H1 (cell line): ENCODE measurements around the gene WBP1L. TPM values are rescaled to one million over a fixed set of nuclear protein-coding genes. Genes with fewer than 3 reads are reported as not detected.

Experiments used
- CTCF ChIA-PET: fragments of 300-600 bp; sonication (Branson Sonifier 250); formaldehyde crosslinking; loops from one replicate; lab custom pipeline; 2021; ENCODE audit not compliant: partially characterized antibody; lab: Charles Lee
- POLR2A ChIA-PET: fragments of 300-600 bp; sonication (Branson Sonifier 250); formaldehyde crosslinking; loops from one replicate; lab custom pipeline; 2021; ENCODE audit warnings: inconsistent platforms; ENCODE audit not compliant: partially characterized antibody; lab: Charles Lee
- DNase-seq, 2 experiments: peaks; one replicate each; pipeline versions ENCODE4 v3.0.0 to v3.0.0-alpha.2; 2010 to 2022; ENCODE audit warnings: low spot score in 2 of 2, low read depth in 1 of 2, mixed read lengths in 1 of 2
- FAIRE-seq: peaks from 2 replicates; lab custom pipeline; 2011; peaks lifted over from hg19 to GRCh38; lab: Jason Lieb, UNC
- H2AFZ ChIP-seq: 2 replicates; pipeline ENCODE4 v1.8.1; 2012; ENCODE audit warnings: low read length, inconsistent platforms
- H2AK5ac ChIP-seq: 2 replicates; pipeline ENCODE4 v1.6.1; 2013; ENCODE audit warnings: low read depth, low read length
- H2BK120ac ChIP-seq: replicated peaks from 2 replicates; pipeline ENCODE3; 2013; ENCODE audit warnings: low read depth, low read length, inconsistent platforms
- H2BK12ac ChIP-seq: 2 replicates; pipeline ENCODE4 v1.6.1; 2013; ENCODE audit warnings: low read depth, low read length
- H2BK15ac ChIP-seq: 2 replicates; pipeline ENCODE4 v1.6.1; 2013; ENCODE audit warnings: low read length
- H2BK20ac ChIP-seq: 2 replicates; pipeline ENCODE4 v1.6.1; 2013; ENCODE audit warnings: low read length
- H2BK5ac ChIP-seq: 2 replicates; pipeline ENCODE4 v1.6.1; 2013; ENCODE audit warnings: low read depth, low read length
- H3K14ac ChIP-seq: 2 replicates; pipeline ENCODE4 v1.6.1; 2013; ENCODE audit warnings: inconsistent platforms; ENCODE audit not compliant: insufficient read length
- H3K18ac ChIP-seq: 2 replicates; pipeline ENCODE4 v1.6.1; 2013; ENCODE audit warnings: low read length; ENCODE audit errors: extremely low read depth
- H3K23ac ChIP-seq: 2 replicates; pipeline ENCODE4 v1.6.1; 2013; ENCODE audit warnings: inconsistent platforms; ENCODE audit not compliant: insufficient read length
- H3K23me2 ChIP-seq: 2 replicates; pipeline ENCODE4 v1.6.1; 2013; ENCODE audit warnings: low read depth, low read length
- H3K27ac ChIP-seq: 2 replicates; pipeline ENCODE4 v1.6.1; 2011; ENCODE audit warnings: low read depth, low read length, inconsistent platforms
- H3K27me3 ChIP-seq, 4 experiments: replicated peaks in 1 of 4; 1 replicate in 1 of 4; 2 replicates in 3 of 4; pipeline versions ENCODE4 v1.6.1 to v1.8.1; 2011 to 2013; ENCODE audit warnings: low read length in 3 of 4, mild to moderate bottlenecking in 3 of 4, inconsistent platforms in 2 of 4, mixed read lengths in 2 of 4, moderate library complexity in 1 of 4; ENCODE audit not compliant: control insufficient read depth in 3 of 4, insufficient read depth in 3 of 4; ENCODE audit errors: extremely low read depth in 1 of 4
- H3K36me3 ChIP-seq, 4 experiments: 2 replicates each; pipeline versions ENCODE4 v1.6.1 to v1.8.1; 2011 to 2013; ENCODE audit warnings: mild to moderate bottlenecking in 4 of 4, low read length in 3 of 4, moderate library complexity in 2 of 4, control low read depth in 1 of 4, inconsistent platforms in 1 of 4; ENCODE audit not compliant: insufficient read depth in 4 of 4, control insufficient read depth in 2 of 4
- H3K4ac ChIP-seq: replicated peaks from 2 replicates; pipeline ENCODE3; 2013; ENCODE audit warnings: low read length, low read depth, mixed read lengths, inconsistent platforms; ENCODE audit not compliant: insufficient read length
- H3K4me1 ChIP-seq, 4 experiments: replicated peaks in 1 of 4; 1 replicate in 1 of 4; 2 replicates in 3 of 4; pipeline versions ENCODE4 v1.6.1 to v1.8.1; 2011 to 2013; ENCODE audit warnings: low read length in 3 of 4, inconsistent platforms in 2 of 4, mixed read lengths in 1 of 4; ENCODE audit not compliant: insufficient read depth in 4 of 4, control insufficient read depth in 3 of 4
- H3K4me2 ChIP-seq, 2 experiments: 2 replicates each; pipeline versions ENCODE4 v1.6.1 to v1.8.1; 2011 to 2013; ENCODE audit warnings: low read depth in 2 of 2, low read length in 2 of 2, control low read depth in 1 of 2, inconsistent platforms in 1 of 2, mild to moderate bottlenecking in 1 of 2; ENCODE audit not compliant: insufficient read depth in 1 of 2
- H3K4me3 ChIP-seq, 4 experiments: fragments of 200-600, 300-600 bp in 1 of 4; sonication (generic), shearing (Covaris generic), sonication (Bioruptor Twin) in 1 of 4; 2 replicates each; pipeline versions ENCODE4 v1.5.1 to v1.8.1; 2011 to 2016; ENCODE audit warnings: low read length in 4 of 4, low read depth in 3 of 4, control low read depth in 2 of 4, inconsistent platforms in 2 of 4, mild to moderate bottlenecking in 2 of 4, mixed read lengths in 1 of 4, moderate library complexity in 1 of 4; ENCODE audit not compliant: insufficient read depth in 2 of 4; ENCODE audit errors: extremely low read depth in 1 of 4
- H3K56ac ChIP-seq: replicated peaks from 2 replicates; pipeline ENCODE3; 2013; ENCODE audit warnings: low read depth, mild to moderate bottlenecking, mixed read lengths, low read length, inconsistent platforms; ENCODE audit not compliant: insufficient read length
- H3K79me1 ChIP-seq: 2 replicates; pipeline ENCODE4 v1.6.1; 2013; ENCODE audit warnings: low read depth, low read length, control low read depth
- H3K79me2 ChIP-seq, 2 experiments: 2 replicates each; pipeline versions ENCODE4 v1.6.1 to v1.8.1; 2012 to 2013; ENCODE audit warnings: low read length in 2 of 2, mild to moderate bottlenecking in 2 of 2, inconsistent platforms in 1 of 2; ENCODE audit not compliant: insufficient read depth in 2 of 2, control insufficient read depth in 1 of 2
- H3K9ac ChIP-seq, 4 experiments: replicated peaks in 1 of 4; 1 replicate in 1 of 4; 2 replicates in 3 of 4; pipeline versions ENCODE4 v1.6.1 to v1.8.1; 2011 to 2013; ENCODE audit warnings: low read depth in 3 of 4, low read length in 3 of 4, control low read depth in 2 of 4, mild to moderate bottlenecking in 2 of 4, moderate library complexity in 2 of 4, inconsistent platforms in 1 of 4; ENCODE audit errors: extremely low read depth in 1 of 4
- H3K9me3 ChIP-seq, 2 experiments: 2 replicates each; pipeline versions ENCODE4 v1.6.1 to v1.8.1; 2012 to 2013; ENCODE audit warnings: mild to moderate bottlenecking in 2 of 2, moderate library complexity in 2 of 2, control low read depth in 1 of 2, inconsistent platforms in 1 of 2, low read depth in 1 of 2, low read length in 1 of 2, mixed read lengths in 1 of 2; ENCODE audit not compliant: insufficient read depth in 2 of 2
- H4K20me1 ChIP-seq, 2 experiments: replicated peaks in 1 of 2; 2 replicates each; pipeline versions ENCODE3 to v1.8.1; 2011 to 2013; ENCODE audit warnings: inconsistent platforms in 2 of 2, low read length in 2 of 2, mild to moderate bottlenecking in 1 of 2; ENCODE audit not compliant: insufficient read depth in 2 of 2, control insufficient read depth in 1 of 2
- H4K5ac ChIP-seq: 2 replicates; pipeline ENCODE4 v1.6.1; 2013; ENCODE audit warnings: low read length, low read depth, mixed read lengths, inconsistent platforms; ENCODE audit not compliant: insufficient read length
- H4K8ac ChIP-seq: 2 replicates; pipeline ENCODE4 v1.8.0; 2013; ENCODE audit warnings: mild to moderate bottlenecking, moderate library complexity, low read length, inconsistent platforms; ENCODE audit not compliant: insufficient read depth; ENCODE audit errors: extremely low read depth
- H4K91ac ChIP-seq: replicated peaks from 2 replicates; pipeline ENCODE3; 2013; ENCODE audit warnings: low read length, mixed read lengths, inconsistent platforms; ENCODE audit not compliant: insufficient read length
- EP300 ChIP-seq, 2 experiments: IDR thresholded peaks; 1 replicate in 1 of 2; 2 replicates in 1 of 2; pipeline ENCODE4 v1.6.1; 2011 to 2012; ENCODE audit warnings: low read depth in 2 of 2, low read length in 2 of 2, mild to moderate bottlenecking in 2 of 2, borderline replicate concordance in 1 of 2, inconsistent platforms in 1 of 2, moderate library complexity in 1 of 2
- NANOG ChIP-seq: IDR thresholded peaks from 2 replicates; pipeline ENCODE4 v1.6.1; 2011; ENCODE audit warnings: low read length, low read depth, mild to moderate bottlenecking, inconsistent platforms; ENCODE audit not compliant: insufficient read depth, poor library complexity, severe bottlenecking
- WGBS, 2 experiments: shearing (Covaris generic) in 1 of 2; methylation state at CpG; one replicate each; pipeline versions ENCODE4 v1.1.6 to v1.1.7; 2013 to 2015; ENCODE audit warnings: low lambda C conversion rate in 2 of 2, mixed read lengths in 2 of 2, inconsistent platforms in 1 of 2, low coverage in 1 of 2, missing lambda C conversion rate in 1 of 2; ENCODE audit not compliant: insufficient replicate concordance in 2 of 2, insufficient coverage in 1 of 2, insufficient read length in 1 of 2; ENCODE audit errors: extremely low coverage in 1 of 2, missing lambda C conversion rate in 1 of 2; 5-methylcytosine and 5-hydroxymethylcytosine counted together
- polyA plus RNA-seq, 7 experiments: library from polyadenylated mRNA; depleted of rRNA in 3 of 7; stranded (reverse) in 5 of 7; unstranded in 2 of 7; fragments of >200 nt in 5 of 7; fragments of 200-250 nt in 2 of 7; gene quantifications; 1 replicate in 5 of 7; 2 replicates in 1 of 7; 4 replicates in 1 of 7; pipeline versions ENCODE4 v1.2.1 to v1.2.3, GENCODE V29; 2011 to 2013; ENCODE audit warnings: missing spikeins in 2 of 7, mixed read lengths in 2 of 7
- total RNA-seq: library from RNA; stranded (reverse); fragmentation: NEBNext Ultra II Directional; extraction: Animal tissue kit (Norgen Biotek cat#: 25700); gene quantifications from 2 replicates; pipeline ENCODE4 v1.2.1, GENCODE V29; 2021

The WBP1L gene
- total and polyA plus RNA-seq, 2 of the 8 experiments (the other 6 are each of a cell fraction or from before 2014, with no cell fraction given): 26.6 to 29.9 TPM

- H3K18ac ChIP-seq: no peak overlapping the region
- no peak overlapping the region for H3K27ac ChIP-seq
- CTCF ChIA-PET: no interaction called here
- no peak overlapping the region for H3K9ac ChIP-seq
- no peaks in the 10 kb centered on the region for H3K4me1 ChIP-seq
- H4K5ac ChIP-seq: no peak overlapping the region
- no peaks in the 10 kb centered on the region for H3K27me3 ChIP-seq
- H3K36me3 ChIP-seq: 0 out of 8 replicates have a peak, but pooled peaks cover 0 to 4% (median 0%) of the 10 kb centered on the region in 4 experiments
- no peak overlapping the region for H2AK5ac ChIP-seq
- H3K4me2 ChIP-seq: no peak overlapping the region
- H3K79me1 ChIP-seq: peaks cover under 1% of the 10 kb centered on the region; the same call in 1 of the 2 replicates
- H4K20me1 ChIP-seq: peaks cover 0 to 4% of the 10 kb centered on the region in 2 experiments
- H3K23ac ChIP-seq: no peak overlapping the region
- H2BK12ac ChIP-seq: no peak overlapping the region
- no peak overlapping the region for H2BK5ac ChIP-seq
- no peak for TF ChIP-seq EP300 (IDR thresholded peaks at IDR 0.05; ENCODE audit: borderline replicate concordance in 1 of 2, low read depth in 2 of 2, low read length in 2 of 2)
- no peak for TF ChIP-seq NANOG
- no peak overlapping the region for H3K4ac ChIP-seq
- no peaks in the 10 kb centered on the region for H3K9me3 ChIP-seq
- H3K4me3 ChIP-seq: no peak overlapping the region
- no peak for DNase-seq
- no peak overlapping the region for H2BK20ac ChIP-seq
- no peak overlapping the region for H4K8ac ChIP-seq
- H2BK15ac ChIP-seq: no peak overlapping the region
- no peak overlapping the region for H3K14ac ChIP-seq
- no peak overlapping the region for H2BK120ac ChIP-seq
- 96% methylated on average over 6 of the region's 6 CpGs; no CpG with 5 or more reads in 1 of the 2 experiments for WGBS, 2 experiments
- H3K56ac ChIP-seq: no peak overlapping the region
- H3K23me2 ChIP-seq: no peaks in the 10 kb centered on the region
- no peak overlapping the region for H2AFZ ChIP-seq
- H4K91ac ChIP-seq: no peak overlapping the region
- H3K79me2 ChIP-seq: peaks cover 0 to 10% of the 10 kb centered on the region in 2 experiments; a peak in 1 of 4 replicates
- POLR2A ChIA-PET: no interaction called here
- FAIRE-seq: no peak
Observed at GRCh38 chr10:102704915-102705314, 38.8 kb upstream of the WBP1L start.
